ENCODE measurements around the gene RNF187. TPM values are rescaled to one million over a fixed set of nuclear protein-coding genes. Genes with fewer than 3 reads are reported as not detected.
"Not testable (repeated sequence)": the region's sequence is repeated elsewhere in the genome, so short reads cannot be mapped to it uniquely, and the experiment has no call there.

The RNF187 gene
- total RNA-seq, 2 experiments from 2014 or later = 119 to 125 TPM

DNA sequence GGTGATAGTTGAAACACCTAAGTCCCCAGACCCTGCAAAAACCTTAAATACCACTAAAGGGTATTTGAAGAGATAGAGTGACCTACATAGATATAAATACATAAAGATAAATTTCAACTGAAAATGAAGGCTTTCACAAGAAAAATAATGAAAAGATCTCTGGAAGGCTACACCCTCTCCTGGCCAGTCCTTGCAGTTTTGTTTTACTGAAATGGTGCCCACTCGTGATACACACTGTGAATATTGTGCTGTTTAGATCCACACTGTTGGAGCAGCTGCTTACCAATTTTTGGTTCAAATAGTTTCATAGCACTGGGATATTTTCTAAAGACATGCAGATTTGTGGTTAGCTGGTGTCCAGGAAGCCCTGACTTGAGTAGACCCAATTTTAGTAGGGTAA is 31.5 kb upstream of the RNF187 start:
- peak overlapping the region; percentile 22 for H3K4me3 Mint-ChIP-seq
- H3K9me3 Mint-ChIP-seq = no peaks in the 10 kb centered on the region
- no peak for DNase-seq
- peaks cover 2% of the 10 kb centered on the region for H3K36me3 Mint-ChIP-seq
- no peak overlapping the region for H3K27ac Mint-ChIP-seq
- peaks cover 16% of the 10 kb centered on the region for H3K4me1 Mint-ChIP-seq
- H3K27me3 Mint-ChIP-seq = peaks cover 20% of the 10 kb centered on the region

DNA sequence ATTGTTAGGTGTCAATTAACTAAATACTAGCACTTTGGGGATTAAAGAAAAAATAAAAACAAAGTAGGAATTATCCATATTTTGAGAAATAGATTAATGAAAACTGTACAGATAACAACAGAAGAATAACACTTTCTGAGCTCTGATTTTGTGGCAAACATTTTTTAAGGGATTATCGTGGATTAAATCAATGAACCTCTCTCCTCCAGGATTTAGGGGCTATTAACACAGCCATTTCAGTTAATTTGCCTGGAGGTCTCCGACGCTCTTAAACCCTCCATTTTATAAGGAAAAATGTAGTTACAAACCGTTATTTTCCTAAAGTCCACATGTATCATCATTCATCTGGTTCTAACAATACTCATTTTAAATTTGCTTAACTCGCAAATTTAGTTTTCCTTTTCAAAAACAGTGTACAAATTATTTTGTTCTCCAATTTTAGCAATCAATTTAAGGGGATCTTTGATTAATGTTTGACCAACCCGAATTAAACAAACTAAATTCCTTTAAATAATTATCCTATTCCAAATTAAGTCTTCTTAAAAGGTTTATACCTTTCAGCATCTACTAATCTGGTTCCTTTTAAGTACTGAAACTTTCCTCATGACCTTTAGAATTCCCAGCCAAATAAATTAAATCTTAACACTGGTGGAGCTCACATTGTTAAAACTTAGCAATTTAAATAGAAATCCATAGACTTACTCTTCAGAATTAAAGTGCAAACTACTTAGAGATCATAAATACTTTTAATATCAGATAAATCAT is 30.7 kb upstream of the RNF187 start:
- no peak for DNase-seq
- Mint-ChIP-seq H3K36me3 (peaks cover 2% of the 10 kb centered on the region), H3K9me3 (no peaks in the 10 kb centered on the region), H3K4me3 (peak overlapping the region; percentile 98), H3K27me3 (peaks cover 24% of the 10 kb centered on the region), H3K4me1 (peaks cover 16% of the 10 kb centered on the region), H3K27ac (peak overlapping the region; percentile 98)

DNA sequence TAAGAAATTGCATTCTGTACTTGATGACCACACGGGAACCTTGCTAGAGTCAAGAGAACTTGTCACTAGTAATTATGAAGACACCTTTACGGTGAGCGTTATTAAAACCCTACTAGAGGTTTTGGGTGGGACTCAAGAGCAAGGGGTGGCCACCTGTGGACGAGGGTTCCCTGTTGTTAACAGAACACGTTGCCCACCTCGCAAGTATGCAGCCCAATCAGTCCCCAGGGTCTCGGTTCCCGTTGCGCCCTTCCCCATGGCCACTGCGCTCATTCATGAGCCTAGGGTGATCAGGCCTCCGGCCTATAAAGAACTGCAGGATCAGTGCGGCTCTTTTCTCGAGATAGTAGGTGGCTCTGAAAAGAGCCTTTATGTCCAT is 30.2 kb upstream of the RNF187 start:
- peaks cover 24% of the 10 kb centered on the region for H3K27me3 Mint-ChIP-seq
- peaks cover 16% of the 10 kb centered on the region for H3K4me1 Mint-ChIP-seq
- H3K4me3 Mint-ChIP-seq = peak overlapping the region; percentile 98
- DNase-seq = no peak
- H3K27ac Mint-ChIP-seq = peak overlapping the region; percentile 98
- H3K36me3 Mint-ChIP-seq = peaks cover 2% of the 10 kb centered on the region
- no peaks in the 10 kb centered on the region for H3K9me3 Mint-ChIP-seq

DNA sequence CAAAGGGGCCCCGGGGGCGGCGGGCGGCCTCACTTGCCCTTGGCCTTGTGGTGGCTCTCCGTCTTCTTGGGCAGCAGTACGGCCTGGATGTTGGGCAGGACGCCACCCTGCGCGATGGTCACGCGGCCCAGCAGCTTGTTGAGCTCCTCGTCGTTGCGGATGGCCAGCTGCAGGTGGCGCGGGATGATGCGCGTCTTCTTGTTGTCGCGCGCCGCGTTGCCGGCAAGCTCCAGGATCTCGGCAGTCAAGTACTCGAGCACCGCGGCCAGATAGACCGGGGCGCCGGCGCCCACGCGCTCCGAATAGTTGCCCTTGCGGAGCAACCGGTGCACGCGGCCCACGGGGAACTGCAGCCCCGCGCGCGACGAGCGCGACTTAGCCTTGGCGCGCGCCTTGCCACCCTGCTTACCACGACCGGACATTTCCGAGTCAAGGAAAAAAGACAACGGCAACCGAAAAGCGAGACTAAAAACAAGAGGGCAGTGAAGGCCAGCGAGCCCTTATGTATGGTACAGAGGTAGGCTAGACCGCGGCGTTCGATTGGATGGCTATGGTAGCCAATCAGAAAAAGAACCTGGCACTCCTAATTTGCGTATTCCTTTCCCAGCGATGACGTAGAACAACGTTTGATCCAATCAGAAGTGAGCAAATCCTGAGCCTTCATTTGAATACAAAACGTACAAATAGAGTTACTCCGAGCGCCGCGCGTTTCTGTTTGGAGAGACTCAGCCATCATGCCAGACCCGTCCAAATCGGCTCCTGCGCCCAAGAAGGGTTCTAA is 29.6 kb upstream of the RNF187 start:
- no peaks in the 10 kb centered on the region for H3K9me3 Mint-ChIP-seq
- peaks cover 2% of the 10 kb centered on the region for H3K36me3 Mint-ChIP-seq
- peaks cover 24% of the 10 kb centered on the region for H3K27me3 Mint-ChIP-seq
- DNase-seq = peak; percentile 82
- peak overlapping the region; percentile 98 for H3K4me3 Mint-ChIP-seq
- peak overlapping the region; percentile 98 for H3K27ac Mint-ChIP-seq
- H3K4me1 Mint-ChIP-seq = peaks cover 17% of the 10 kb centered on the region

DNA sequence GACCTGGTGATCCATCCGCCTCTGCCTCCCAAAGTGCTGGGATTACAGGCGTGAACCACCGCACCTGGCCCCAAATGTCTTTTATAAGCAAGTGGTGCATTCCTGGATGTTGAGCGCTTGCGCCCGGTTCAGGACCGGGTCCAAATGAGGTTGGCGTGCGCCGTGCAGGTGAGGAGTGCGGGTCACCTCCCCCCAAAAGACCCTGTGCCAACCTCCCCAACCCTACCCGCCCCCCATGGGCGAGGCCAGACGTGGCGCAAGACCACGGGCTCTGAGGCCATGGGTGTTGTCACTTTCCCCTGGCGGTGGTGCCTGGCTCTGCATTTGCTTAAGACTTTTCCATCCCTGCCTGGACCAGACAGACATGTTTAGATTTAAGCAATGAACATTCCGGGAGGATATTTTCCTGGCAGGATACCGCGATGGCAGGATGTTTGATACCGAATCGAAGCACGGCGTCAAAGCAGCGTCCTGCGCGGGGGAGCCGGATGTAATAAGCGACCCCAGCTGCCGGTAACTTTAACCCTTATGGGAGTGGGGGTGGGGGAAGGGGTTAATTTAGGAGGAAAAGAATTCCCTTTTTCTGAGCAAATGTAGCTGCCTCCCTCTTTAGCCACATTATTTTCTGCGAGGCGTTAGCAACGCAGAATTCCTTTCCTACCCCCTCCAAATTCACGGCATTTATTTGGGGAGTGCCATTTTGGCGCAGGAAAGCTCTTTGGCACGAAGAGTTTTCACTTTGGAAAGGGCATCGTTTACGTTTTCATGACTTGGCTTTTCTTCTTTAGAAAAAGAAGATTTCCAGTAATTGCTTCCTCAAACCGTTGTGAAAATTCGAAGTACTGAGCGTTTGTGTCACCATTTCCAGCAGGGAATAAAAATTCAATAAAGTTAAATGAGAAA is 27.8 kb upstream of the RNF187 start:
- Mint-ChIP-seq H3K36me3 (peaks cover 2% of the 10 kb centered on the region), H3K9me3 (no peaks in the 10 kb centered on the region), H3K27ac (peak overlapping the region; percentile 98), H3K4me1 (peaks cover 26% of the 10 kb centered on the region), H3K4me3 (peak overlapping the region; percentile 98), H3K27me3 (peaks cover 24% of the 10 kb centered on the region)
- DNase-seq = peak; percentile 68

DNA sequence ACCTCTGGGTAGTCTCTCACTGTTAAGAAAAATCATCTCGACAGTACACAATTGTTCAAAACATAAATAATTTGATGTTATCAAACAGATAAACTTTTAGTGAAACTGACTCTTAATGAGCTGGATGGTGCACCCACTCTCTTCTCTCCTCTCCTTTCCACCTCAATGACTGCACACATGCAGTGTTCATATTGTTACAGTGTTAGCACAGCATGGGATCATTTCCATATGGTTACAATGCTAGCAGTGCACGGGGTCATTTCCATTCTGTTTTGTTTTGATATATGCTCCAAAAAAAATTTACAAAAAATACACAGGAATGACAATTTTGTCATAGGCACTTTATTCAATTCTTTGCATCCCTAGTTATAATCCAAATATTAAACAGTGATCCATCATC is 26.4 kb upstream of the RNF187 start:
- Mint-ChIP-seq H3K27me3 (peaks cover 27% of the 10 kb centered on the region), H3K4me1 (peaks cover 36% of the 10 kb centered on the region), H3K36me3 (peaks cover 2% of the 10 kb centered on the region), H3K4me3 (peak overlapping the region; percentile 20), H3K9me3 (no peaks in the 10 kb centered on the region), H3K27ac (no peak overlapping the region)
- no peak for DNase-seq

DNA sequence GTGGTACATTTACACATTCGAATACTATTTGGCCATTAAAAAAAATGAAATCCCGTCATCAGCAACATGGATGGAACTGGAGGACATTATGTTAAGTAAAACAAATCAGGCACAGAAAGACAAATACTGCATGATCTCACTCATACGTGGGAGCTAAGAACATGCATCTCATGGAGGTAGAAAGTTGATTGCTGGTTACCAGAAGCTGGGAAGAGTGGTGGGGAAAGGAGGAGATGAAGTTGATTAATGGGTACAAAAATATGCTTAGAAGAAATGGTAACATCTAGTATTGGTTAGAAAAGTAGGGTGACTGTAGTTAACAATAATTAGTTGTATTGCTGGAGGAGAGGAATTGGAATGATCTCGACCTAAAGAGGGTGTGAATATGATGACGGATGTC is 24.6 kb upstream of the RNF187 start:
- Mint-ChIP-seq H3K27ac (no peak overlapping the region), H3K4me1 (peaks cover 32% of the 10 kb centered on the region), H3K4me3 (peak overlapping the region; percentile 86), H3K9me3 (no peaks in the 10 kb centered on the region), H3K36me3 (peaks cover 1% of the 10 kb centered on the region), H3K27me3 (peaks cover 34% of the 10 kb centered on the region)
- no peak for DNase-seq

DNA sequence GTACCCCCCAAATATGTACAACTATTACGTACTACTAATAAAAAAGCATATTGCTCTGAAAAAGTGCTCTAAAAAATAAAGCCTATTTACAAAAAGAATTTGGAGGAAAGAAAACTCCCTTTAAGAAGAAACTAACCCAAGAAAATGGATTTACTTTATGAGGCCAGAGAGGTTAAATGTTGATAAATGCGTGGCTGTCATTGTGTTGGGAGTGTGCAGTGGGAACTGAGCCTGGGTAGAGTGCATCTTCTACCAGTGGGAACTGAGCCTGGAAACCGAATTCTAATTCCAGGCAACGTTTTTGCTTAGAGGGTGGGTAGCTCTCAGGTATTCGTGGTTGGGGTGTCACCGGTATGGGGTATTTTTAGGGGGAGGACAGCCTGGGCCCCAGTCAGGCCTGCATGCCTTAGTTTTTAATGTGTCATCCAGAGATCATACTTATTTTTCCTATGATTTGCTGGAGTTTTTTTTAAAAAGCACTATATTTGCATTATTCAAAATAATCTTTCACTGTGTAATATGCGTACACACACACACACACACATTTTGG is 24.1 kb upstream of the RNF187 start:
- DNase-seq = no peak
- Mint-ChIP-seq H3K36me3 (no peaks in the 10 kb centered on the region), H3K4me3 (peak overlapping the region; percentile 86), H3K4me1 (peaks cover 30% of the 10 kb centered on the region), H3K27me3 (peaks cover 34% of the 10 kb centered on the region), H3K9me3 (no peaks in the 10 kb centered on the region), H3K27ac (peak overlapping the region; percentile 84)

DNA sequence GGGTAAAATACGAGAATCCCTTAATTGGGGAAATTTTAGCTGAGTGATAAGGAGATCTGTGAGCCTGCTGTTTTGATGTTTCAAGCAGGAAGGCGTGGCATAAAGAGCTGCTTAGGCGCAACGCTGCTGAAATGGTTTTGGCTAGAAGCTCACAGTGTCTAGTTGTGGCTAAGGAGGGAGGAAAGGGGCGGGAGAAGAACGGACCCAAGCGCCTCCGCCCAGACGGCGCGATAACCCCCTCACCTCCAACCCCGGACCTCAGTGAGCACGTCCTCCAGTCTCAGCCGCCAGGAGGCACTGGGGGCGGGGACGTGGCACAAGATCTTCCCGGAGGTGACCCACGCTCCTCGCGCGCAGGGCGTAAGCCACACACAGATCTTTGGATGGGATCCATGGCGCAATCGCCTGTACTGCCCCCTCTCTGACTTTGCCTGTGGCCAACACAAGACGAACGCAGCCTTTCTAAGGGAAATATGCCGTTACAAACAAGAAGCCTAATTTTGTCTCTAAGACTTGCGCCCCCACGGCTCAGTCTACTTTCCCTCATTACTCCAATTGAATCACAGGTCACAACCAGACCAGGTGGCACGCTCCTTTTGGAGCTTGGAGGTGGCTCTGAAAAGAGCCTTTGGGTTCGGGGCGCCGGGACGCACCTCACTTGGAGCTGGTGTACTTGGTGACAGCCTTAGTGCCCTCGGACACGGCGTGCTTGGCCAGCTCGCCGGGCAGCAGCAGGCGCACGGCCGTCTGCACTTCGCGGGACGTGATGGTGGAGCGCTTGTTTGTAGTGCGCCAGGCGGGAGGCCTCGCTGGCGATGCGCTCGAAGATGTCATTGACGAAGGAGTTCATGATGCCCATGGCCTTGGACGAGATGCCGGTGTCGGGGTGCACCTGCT is 23.4 kb upstream of the RNF187 start:
- H3K9me3 Mint-ChIP-seq = no peaks in the 10 kb centered on the region
- no peaks in the 10 kb centered on the region for H3K36me3 Mint-ChIP-seq
- peak overlapping the region; percentile 84 for H3K27ac Mint-ChIP-seq
- peaks cover 34% of the 10 kb centered on the region for H3K27me3 Mint-ChIP-seq
- peak overlapping the region; percentile 86 for H3K4me3 Mint-ChIP-seq
- peaks cover 26% of the 10 kb centered on the region for H3K4me1 Mint-ChIP-seq
- peak; percentile 79 for DNase-seq

DNA sequence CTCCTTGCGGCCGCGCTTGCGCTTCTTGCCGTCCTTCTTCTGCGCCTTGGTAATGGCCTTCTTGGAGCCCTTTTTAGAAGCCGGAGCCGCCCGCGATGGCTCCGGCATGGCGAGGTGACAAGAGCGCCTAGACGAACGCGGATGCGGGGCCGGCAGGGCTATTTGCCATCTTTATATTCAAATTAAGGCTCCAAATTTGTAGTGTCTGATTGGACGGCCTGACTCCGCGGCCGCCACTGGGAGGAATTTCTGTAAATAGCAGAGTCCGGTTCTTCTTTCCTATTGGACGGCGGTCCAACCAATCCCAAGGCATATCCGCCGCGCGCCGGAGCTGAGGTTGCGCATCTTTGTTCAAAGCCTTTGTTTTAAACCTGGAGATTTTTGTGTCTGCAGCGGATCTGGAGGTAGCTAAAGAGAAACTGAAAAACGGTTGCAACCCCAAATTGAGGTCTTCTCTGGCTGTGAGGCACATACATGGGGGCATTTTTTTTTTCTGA is 22.6 kb upstream of the RNF187 start:
- H3K4me1 Mint-ChIP-seq = peaks cover 23% of the 10 kb centered on the region
- H3K27ac Mint-ChIP-seq = peak overlapping the region; percentile 84

DNA sequence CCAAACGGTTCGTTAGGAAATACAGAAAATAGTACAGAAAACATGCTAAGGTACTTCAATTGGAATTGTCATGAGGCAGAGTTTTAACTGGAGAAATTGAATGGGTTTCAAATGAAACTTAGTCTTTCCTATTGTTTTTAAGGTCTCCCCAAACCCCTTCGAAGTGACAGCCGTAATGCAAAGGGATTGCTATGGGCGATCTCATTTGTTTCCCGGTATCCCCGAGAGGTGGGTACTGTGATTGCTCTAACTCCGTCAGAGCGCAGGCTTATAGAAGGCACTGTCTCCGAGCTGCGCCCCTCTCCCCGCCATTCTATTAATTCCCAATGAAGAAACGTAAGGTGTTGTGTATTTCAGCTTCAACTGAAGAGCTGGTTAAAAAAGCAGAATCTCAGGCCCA is 22.0 kb upstream of the RNF187 start:
- H3K4me1 Mint-ChIP-seq = peaks cover 23% of the 10 kb centered on the region
- H3K4me3 Mint-ChIP-seq = peak overlapping the region; percentile 86
- H3K27me3 Mint-ChIP-seq = peaks cover 47% of the 10 kb centered on the region
- peak overlapping the region; percentile 84 for H3K27ac Mint-ChIP-seq
- no peak for DNase-seq
- no peaks in the 10 kb centered on the region for H3K9me3 Mint-ChIP-seq
- no peaks in the 10 kb centered on the region for H3K36me3 Mint-ChIP-seq

More for the DNA sequence above, 22.6 kb upstream of the RNF187 start:
- Mint-ChIP-seq H3K27me3 (peaks cover 41% of the 10 kb centered on the region), H3K9me3 (no peaks in the 10 kb centered on the region), H3K4me3 (peak overlapping the region; percentile 86), H3K36me3 (no peaks in the 10 kb centered on the region)
- peak; percentile 89 for DNase-seq

DNA sequence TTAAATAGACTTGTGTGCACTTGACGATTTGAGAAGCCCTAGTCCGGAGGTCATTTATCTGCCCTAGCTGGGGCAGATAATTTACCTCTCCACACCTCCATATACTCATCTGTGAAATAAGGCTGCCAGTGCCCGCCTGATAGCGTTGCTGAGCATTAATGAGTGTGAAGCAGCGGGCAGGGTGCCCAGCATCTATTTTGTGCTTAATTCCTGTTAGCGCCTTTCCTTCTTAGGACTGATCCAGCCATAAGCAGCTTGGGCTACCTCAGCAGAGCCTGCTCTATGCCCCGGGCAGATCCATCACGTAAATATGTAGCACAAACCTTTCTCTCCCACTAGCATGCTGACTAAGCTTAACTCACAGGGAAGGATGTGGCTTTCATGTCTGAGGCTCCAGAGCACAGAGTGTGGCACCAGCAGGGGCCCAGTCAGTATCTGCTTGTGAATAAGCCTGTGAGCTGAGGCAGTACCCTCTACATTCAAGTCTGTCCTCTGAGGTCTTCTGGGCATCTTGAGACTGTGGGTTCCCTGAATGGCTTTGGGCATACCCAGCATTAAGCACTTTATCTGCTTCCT is 21.5 kb upstream of the RNF187 start:
- no peak for DNase-seq
- Mint-ChIP-seq H3K4me3 (peak overlapping the region; percentile 86), H3K36me3 (no peaks in the 10 kb centered on the region), H3K4me1 (peaks cover 23% of the 10 kb centered on the region), H3K9me3 (no peaks in the 10 kb centered on the region), H3K27me3 (peaks cover 47% of the 10 kb centered on the region), H3K27ac (no peak overlapping the region)

DNA sequence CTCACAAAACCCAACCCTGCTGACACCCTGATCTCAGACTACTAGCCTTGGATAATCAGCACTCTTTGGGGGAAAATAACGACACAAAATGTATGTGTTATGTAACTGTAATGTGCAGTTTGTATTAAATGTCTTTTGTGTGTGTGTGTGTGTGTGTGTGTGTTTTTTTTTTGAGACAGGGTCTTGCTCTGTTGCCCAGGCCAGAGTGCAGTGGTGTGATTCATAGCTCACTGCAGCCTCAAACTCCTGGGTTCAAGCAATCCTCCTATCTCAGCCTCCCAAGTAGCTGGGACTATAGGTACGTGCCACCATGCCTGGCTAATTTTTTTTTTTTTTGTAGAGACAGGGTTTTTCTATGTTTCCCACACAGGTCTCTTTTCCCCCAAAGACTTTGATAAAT is 19.0 kb upstream of the RNF187 start:
- H3K9me3 Mint-ChIP-seq, H3K4me3 Mint-ChIP-seq, H3K27ac Mint-ChIP-seq, H3K36me3 Mint-ChIP-seq, DNase-seq: not testable (repeated sequence)
- Mint-ChIP-seq H3K4me1 (peaks cover 32% of the 10 kb centered on the region), H3K27me3 (peaks cover 56% of the 10 kb centered on the region)

Data from activated naive CD8-positive, alpha-beta T cell treated with anti-CD3 and anti-CD28 coated beads for 36 hours (primary cell).